Lung (tissue), 12 donors: ENCODE results near the gene DCXR. TPM values are rescaled to one million over a fixed set of nuclear protein-coding genes. Genes with fewer than 3 reads are reported as not detected.

Source experiments
- ATAC-seq: fragments of 200-7000 bp; cut with Tn5 transposase; one replicate; pipeline ENCODE4 v1.9.1; 2020; ENCODE audit warnings: moderate number of reproducible peaks; ENCODE audit not compliant: insufficient read depth, low FRiP score
- DNase-seq, 3 donors: peaks; one replicate each; pipeline ENCODE4 v3.0.0-alpha.2; 2013 to 2017
- H3K27ac ChIP-seq, 2 donors: one replicate each; pipeline ENCODE4 v1.5.1; 2013; ENCODE audit warnings: mild to moderate bottlenecking in 2 of 2, moderate library complexity in 2 of 2, control low read depth in 1 of 2, inconsistent platforms in 1 of 2, low read depth in 1 of 2, low read length in 1 of 2
- H3K27me3 ChIP-seq, 3 donors: one replicate each; pipeline ENCODE4 v1.5.1; 2013; ENCODE audit warnings: low read length in 2 of 3; ENCODE audit not compliant: control insufficient read depth in 3 of 3, insufficient read depth in 3 of 3
- H3K36me3 ChIP-seq, 4 donors: one replicate each; pipeline ENCODE4 v1.5.1; 2013; ENCODE audit warnings: low read length in 4 of 4, mild to moderate bottlenecking in 1 of 4, moderate library complexity in 1 of 4; ENCODE audit not compliant: control insufficient read depth in 4 of 4, insufficient read depth in 4 of 4
- H3K4me1 ChIP-seq, 5 donors: one replicate each; pipeline ENCODE4 v1.5.1; 2013; ENCODE audit warnings: low read length in 5 of 5, mild to moderate bottlenecking in 2 of 5, moderate library complexity in 1 of 5; ENCODE audit not compliant: control insufficient read depth in 5 of 5, insufficient read depth in 5 of 5
- H3K4me3 ChIP-seq: one replicate; pipeline ENCODE4 v1.5.1; 2013; ENCODE audit warnings: mild to moderate bottlenecking, control low read depth, moderate library complexity
- H3K9ac ChIP-seq, 2 donors: one replicate each; pipeline ENCODE4 v1.5.1; 2013; ENCODE audit warnings: low read length in 2 of 2, control low read depth in 1 of 2; ENCODE audit not compliant: insufficient read depth in 1 of 2
- H3K9me3 ChIP-seq, 4 donors: one replicate each; pipeline ENCODE4 v1.5.1; 2013; ENCODE audit warnings: low read length in 3 of 4, mild to moderate bottlenecking in 1 of 4, moderate library complexity in 1 of 4; ENCODE audit not compliant: control insufficient read depth in 4 of 4, insufficient read depth in 3 of 4
- WGBS, 2 donors: extraction: QIAGEN DNeasy Blood & Tissue Kit; methylation state at CpG; one replicate each; pipeline ENCODE4 v1.1.7; 2013; 5-methylcytosine and 5-hydroxymethylcytosine counted together
- polyA plus RNA-seq, 2 donors: library from polyadenylated mRNA; stranded (reverse); fragments of 200-250 nt; gene quantifications; one replicate each; pipeline ENCODE4 v1.2.1, GENCODE V29; 2013
- total RNA-seq, 2 donors: library from RNA; depleted of rRNA in 1 of 2; stranded (reverse); fragments of >200 nt in 1 of 2; gene quantifications; one replicate each; pipeline ENCODE4 v1.2.1, GENCODE V29; 2014 to 2021
- TF ChIP-seq, protein P1 (sequence below): IDR thresholded peaks from 2 replicates; pipeline ENCODE4 v1.5.1; 2012; ENCODE audit warnings: mild to moderate bottlenecking; ENCODE audit errors: control extremely low read depth, extremely low read depth
- donor health status: control.
- donor health status: control.
- donor health status: Bipolar disorder and iron deficiency.
- donor health status: healthy.
- donor health status: DM: yes; HTN: yes; CAD: no.

Gene DCXR
- total and polyA plus RNA-seq, 4 donors, result 41.6 to 246 (median 206) TPM

DNA sequence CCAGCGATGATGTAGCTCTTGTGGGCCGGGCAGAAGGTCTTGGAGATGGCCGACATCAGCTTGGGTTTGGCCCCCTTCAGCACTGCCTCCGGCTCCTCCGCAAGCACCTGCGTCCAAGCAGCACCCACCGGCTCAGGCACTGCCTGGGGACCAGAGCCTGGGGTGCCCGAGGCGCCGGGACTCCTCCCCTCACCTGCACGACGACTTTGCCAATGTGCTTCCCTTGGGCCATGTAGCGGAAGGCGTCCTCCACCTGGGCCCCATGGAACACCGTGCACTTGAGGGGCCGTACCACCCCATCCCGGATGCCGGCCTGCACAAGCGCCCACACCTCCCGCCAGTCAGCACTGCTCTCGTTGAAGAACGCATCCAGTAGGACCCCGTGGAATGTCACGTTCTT, 45.5 kb upstream of the DCXR start:
- Histone ChIP-seq H3K27ac (no peak overlapping the region), H3K27me3 (no peaks in the 10 kb centered on the region), H3K4me1 (no peaks in the 10 kb centered on the region), H3K9me3 (peaks cover 0 to 2% (median 0%) of the 10 kb centered on the region in 4 donors), H3K36me3 (peaks cover 4 to 96% (median 22%) of the 10 kb centered on the region in 4 donors), H3K9ac (no peak overlapping the region), H3K4me3 (no peak overlapping the region)
- DNase-seq (no peak), ATAC-seq (no peak)
- TF ChIP-seq, protein P1, sequence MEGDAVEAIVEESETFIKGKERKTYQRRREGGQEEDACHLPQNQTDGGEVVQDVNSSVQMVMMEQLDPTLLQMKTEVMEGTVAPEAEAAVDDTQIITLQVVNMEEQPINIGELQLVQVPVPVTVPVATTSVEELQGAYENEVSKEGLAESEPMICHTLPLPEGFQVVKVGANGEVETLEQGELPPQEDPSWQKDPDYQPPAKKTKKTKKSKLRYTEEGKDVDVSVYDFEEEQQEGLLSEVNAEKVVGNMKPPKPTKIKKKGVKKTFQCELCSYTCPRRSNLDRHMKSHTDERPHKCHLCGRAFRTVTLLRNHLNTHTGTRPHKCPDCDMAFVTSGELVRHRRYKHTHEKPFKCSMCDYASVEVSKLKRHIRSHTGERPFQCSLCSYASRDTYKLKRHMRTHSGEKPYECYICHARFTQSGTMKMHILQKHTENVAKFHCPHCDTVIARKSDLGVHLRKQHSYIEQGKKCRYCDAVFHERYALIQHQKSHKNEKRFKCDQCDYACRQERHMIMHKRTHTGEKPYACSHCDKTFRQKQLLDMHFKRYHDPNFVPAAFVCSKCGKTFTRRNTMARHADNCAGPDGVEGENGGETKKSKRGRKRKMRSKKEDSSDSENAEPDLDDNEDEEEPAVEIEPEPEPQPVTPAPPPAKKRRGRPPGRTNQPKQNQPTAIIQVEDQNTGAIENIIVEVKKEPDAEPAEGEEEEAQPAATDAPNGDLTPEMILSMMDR, result no peak
- WGBS, 2 donors, result 94 to 96% methylated on average over 24 of the region's 24 CpGs

- DNase-seq (no peak), ATAC-seq (no peak)
- 90 to 94% methylated on average over 17 to 19 of the region's 19 CpGs for WGBS, 2 donors
- Histone ChIP-seq H3K4me3 (no peak overlapping the region), H3K4me1 (no peaks in the 10 kb centered on the region), H3K27me3 (no peaks in the 10 kb centered on the region), H3K9me3 (peaks cover 0 to 2% (median 0%) of the 10 kb centered on the region in 4 donors), H3K27ac (no peak overlapping the region), H3K9ac (no peak overlapping the region), H3K36me3 (peaks cover 4 to 95% (median 18%) of the 10 kb centered on the region in 4 donors)
- TF ChIP-seq, protein P1, result no peak
Observed at GRCh38 chr17:82082456-82082855, 45.0 kb upstream of the DCXR start.

- no peak for DNase-seq
- H3K36me3 ChIP-seq, result peaks cover 4 to 90% (median 17%) of the 10 kb centered on the region in 4 donors
Observed at GRCh38 chr17:82081966-82082365, 44.5 kb upstream of the DCXR start.

More at GRCh38 chr17:82081966-82082365, 44.5 kb upstream of the DCXR start:
- no peak for ATAC-seq
- Histone ChIP-seq H3K27me3 (no peaks in the 10 kb centered on the region), H3K4me1 (no peaks in the 10 kb centered on the region), H3K9ac (no peak overlapping the region), H3K27ac (no peak overlapping the region), H3K9me3 (peaks cover 0 to 2% (median 0%) of the 10 kb centered on the region in 4 donors), H3K4me3 (no peak overlapping the region)
- 91% methylated on average over 16 to 22 of the region's 22 CpGs for WGBS, 2 donors
- TF ChIP-seq, protein P1, result no peak
